Measurements from ENCODE around the gene ERCC6L. TPM values are rescaled to one million over a fixed set of nuclear protein-coding genes. Genes with fewer than 3 reads are reported as not detected.
"Not testable (repeated sequence)": the region's sequence is repeated elsewhere in the genome, so short reads cannot be mapped to it uniquely, and the experiment has no call there.

The ERCC6L gene
- total and polyA plus RNA-seq, 4 donors = 0.16 to 0.71 (median 0.30) TPM

DNA sequence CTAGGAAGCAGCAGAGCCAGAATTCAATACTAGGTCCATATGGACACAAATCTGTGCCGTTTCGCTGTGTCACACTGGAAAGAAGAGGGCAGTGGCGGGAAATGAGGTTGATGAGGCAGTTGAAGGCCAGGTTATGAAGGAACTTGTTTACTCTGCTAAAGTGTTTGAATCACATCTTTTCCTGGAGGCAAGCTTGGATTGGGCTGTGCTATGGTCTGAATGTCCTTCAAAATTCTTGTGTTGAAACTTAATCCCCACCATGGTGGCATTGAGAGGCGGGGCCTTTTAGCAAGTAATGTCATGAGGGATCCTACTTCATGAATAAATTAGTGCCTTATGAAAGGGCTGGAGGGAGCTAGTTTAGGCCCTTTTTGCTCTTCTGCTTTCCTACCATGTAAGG lies 2.1 kb upstream of the ERCC6L start:
- ATAC-seq (ENCODE audit: insufficient read depth, low FRiP score) = no peak
- TF ChIP-seq, protein P1, sequence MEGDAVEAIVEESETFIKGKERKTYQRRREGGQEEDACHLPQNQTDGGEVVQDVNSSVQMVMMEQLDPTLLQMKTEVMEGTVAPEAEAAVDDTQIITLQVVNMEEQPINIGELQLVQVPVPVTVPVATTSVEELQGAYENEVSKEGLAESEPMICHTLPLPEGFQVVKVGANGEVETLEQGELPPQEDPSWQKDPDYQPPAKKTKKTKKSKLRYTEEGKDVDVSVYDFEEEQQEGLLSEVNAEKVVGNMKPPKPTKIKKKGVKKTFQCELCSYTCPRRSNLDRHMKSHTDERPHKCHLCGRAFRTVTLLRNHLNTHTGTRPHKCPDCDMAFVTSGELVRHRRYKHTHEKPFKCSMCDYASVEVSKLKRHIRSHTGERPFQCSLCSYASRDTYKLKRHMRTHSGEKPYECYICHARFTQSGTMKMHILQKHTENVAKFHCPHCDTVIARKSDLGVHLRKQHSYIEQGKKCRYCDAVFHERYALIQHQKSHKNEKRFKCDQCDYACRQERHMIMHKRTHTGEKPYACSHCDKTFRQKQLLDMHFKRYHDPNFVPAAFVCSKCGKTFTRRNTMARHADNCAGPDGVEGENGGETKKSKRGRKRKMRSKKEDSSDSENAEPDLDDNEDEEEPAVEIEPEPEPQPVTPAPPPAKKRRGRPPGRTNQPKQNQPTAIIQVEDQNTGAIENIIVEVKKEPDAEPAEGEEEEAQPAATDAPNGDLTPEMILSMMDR (IDR thresholded peaks at IDR 0.05; ENCODE audit: control extremely low read depth, extremely low read depth) = no peak
- Histone ChIP-seq H3K27ac (ENCODE audit: low read depth in 1 of 2, low read length in 1 of 2) (no peak overlapping the region), H3K9me3 (ENCODE audit: control insufficient read depth in 4 of 4, insufficient read depth in 3 of 4, low read length in 3 of 4) (no peaks in the 10 kb centered on the region), H3K4me1 (ENCODE audit: control insufficient read depth in 5 of 5, insufficient read depth in 5 of 5, low read length in 5 of 5) (peaks cover 0 to 3% (median 0%) of the 10 kb centered on the region in 5 donors), H3K9ac (ENCODE audit: insufficient read depth in 1 of 2, low read length in 2 of 2) (no peak overlapping the region), H3K27me3 (ENCODE audit: control insufficient read depth in 3 of 3, insufficient read depth in 3 of 3, low read length in 2 of 3) (peaks cover 0 to 8% (median 2%) of the 10 kb centered on the region in 3 donors), H3K36me3 (ENCODE audit: control insufficient read depth in 4 of 4, insufficient read depth in 4 of 4, low read length in 4 of 4) (no peaks in the 10 kb centered on the region), H3K4me3 (no peak overlapping the region)
- 90 to 97% methylated on average over 4 of the region's 4 CpGs for WGBS, 2 donors
- DNase-seq = no peak

DNA sequence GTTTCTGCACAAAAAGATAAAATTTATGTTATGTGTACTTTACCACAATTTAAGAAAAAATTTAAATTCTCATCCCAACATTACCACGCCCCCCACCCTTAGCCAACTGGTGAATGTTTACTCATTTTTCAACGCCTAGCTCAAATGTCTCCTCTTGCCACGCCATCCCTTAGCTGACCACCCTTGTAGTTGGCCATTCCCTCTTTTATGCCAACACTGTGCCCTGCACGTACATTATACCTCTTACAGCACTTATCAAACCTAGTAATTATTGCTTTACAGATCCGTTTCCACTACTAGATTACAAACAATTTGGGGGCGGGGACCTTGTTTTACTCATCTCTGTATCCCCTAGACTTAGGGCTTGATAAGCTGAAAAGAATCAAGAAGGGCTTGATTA lies 644 bp downstream of the ERCC6L start:
- Histone ChIP-seq H3K4me1 (ENCODE audit: control insufficient read depth in 5 of 5, insufficient read depth in 5 of 5, low read length in 5 of 5) (peaks cover 0 to 3% (median 0%) of the 10 kb centered on the region in 5 donors), H3K9me3 (ENCODE audit: control insufficient read depth in 4 of 4, insufficient read depth in 3 of 4, low read length in 3 of 4) (no peaks in the 10 kb centered on the region), H3K36me3 (ENCODE audit: control insufficient read depth in 4 of 4, insufficient read depth in 4 of 4, low read length in 4 of 4) (no peaks in the 10 kb centered on the region), H3K27me3 (ENCODE audit: control insufficient read depth in 3 of 3, insufficient read depth in 3 of 3, low read length in 2 of 3) (peaks cover 0 to 2% (median 2%) of the 10 kb centered on the region in 3 donors), H3K4me3 (no peak overlapping the region), H3K27ac (ENCODE audit: low read depth in 1 of 2, low read length in 1 of 2) (no peak overlapping the region), H3K9ac (ENCODE audit: insufficient read depth in 1 of 2, low read length in 2 of 2) (no peak overlapping the region)
- 33 to 38% methylated on average over 6 of the region's 6 CpGs for WGBS, 2 donors
- TF ChIP-seq, protein P1 (IDR thresholded peaks at IDR 0.05; ENCODE audit: control extremely low read depth, extremely low read depth) = no peak
- DNase-seq (no peak), ATAC-seq (ENCODE audit: insufficient read depth, low FRiP score) (no peak)

DNA sequence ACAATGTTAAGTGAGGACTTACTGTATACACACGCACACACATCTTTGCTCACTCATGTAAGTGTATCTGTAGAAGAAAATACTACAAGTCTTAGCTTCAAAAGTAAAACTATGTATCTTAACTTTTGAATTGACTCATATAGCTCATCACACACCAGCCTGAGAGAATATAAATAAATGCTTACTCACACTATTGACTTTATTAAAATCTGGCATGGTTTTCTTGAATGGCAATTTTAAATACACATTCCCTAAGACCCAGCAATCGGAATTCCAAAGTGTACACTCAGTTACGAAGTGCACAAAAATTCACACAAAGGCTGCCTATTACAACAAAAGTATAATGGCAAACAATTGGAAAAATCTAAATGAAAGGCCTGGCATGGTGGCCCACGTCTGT lies 2.0 kb downstream of the ERCC6L start:
- Histone ChIP-seq H3K9ac (ENCODE audit: insufficient read depth in 1 of 2, low read length in 2 of 2) (no peak overlapping the region), H3K9me3 (ENCODE audit: control insufficient read depth in 4 of 4, insufficient read depth in 3 of 4, low read length in 3 of 4) (no peaks in the 10 kb centered on the region), H3K27ac (ENCODE audit: low read depth in 1 of 2, low read length in 1 of 2) (no peak overlapping the region), H3K4me1 (ENCODE audit: control insufficient read depth in 5 of 5, insufficient read depth in 5 of 5, low read length in 5 of 5) (peaks cover 0 to 3% (median 0%) of the 10 kb centered on the region in 5 donors), H3K27me3 (ENCODE audit: control insufficient read depth in 3 of 3, insufficient read depth in 3 of 3, low read length in 2 of 3) (peaks cover 0 to 2% (median 2%) of the 10 kb centered on the region in 3 donors), H3K36me3 (ENCODE audit: control insufficient read depth in 4 of 4, insufficient read depth in 4 of 4, low read length in 4 of 4) (peaks cover 0 to under 1% (median 0%) of the 10 kb centered on the region in 4 donors), H3K4me3 (no peak overlapping the region)
- DNase-seq (no peak), ATAC-seq (ENCODE audit: insufficient read depth, low FRiP score) (no peak)
- 80 to 96% methylated on average over 4 of the region's 4 CpGs for WGBS, 2 donors
- TF ChIP-seq, protein P1 (IDR thresholded peaks at IDR 0.05; ENCODE audit: control extremely low read depth, extremely low read depth) = no peak

DNA sequence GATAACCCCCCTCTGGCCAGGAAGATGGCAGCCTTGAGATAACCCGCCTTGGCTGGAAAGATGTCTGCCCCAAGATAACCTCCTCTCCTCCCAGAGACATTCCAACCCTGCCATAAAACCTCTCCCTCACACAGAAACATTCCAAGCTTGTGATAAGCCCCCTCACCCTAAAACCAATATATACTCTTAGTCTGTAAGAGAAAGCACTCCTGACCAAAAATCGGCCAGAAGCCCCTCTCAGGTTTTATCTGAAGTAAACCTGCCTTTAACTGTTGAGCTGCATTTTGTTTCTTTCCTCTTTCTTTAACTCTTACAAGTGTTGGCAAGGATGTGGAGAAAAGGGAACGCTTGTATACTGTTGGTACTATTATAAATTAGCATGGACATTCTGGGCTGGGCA lies 8.5 kb downstream of the ERCC6L start:
- Histone ChIP-seq H3K4me1 (ENCODE audit: control insufficient read depth in 5 of 5, insufficient read depth in 5 of 5, low read length in 5 of 5) (no peaks in the 10 kb centered on the region), H3K27me3 (ENCODE audit: control insufficient read depth in 3 of 3, insufficient read depth in 3 of 3, low read length in 2 of 3) (peaks cover 0 to 3% (median 2%) of the 10 kb centered on the region in 3 donors), H3K9me3 (ENCODE audit: control insufficient read depth in 4 of 4, insufficient read depth in 3 of 4, low read length in 3 of 4) (peaks cover 0 to 6% (median 2%) of the 10 kb centered on the region in 4 donors), H3K4me3 (no peak overlapping the region), H3K36me3 (ENCODE audit: control insufficient read depth in 4 of 4, insufficient read depth in 4 of 4, low read length in 4 of 4) (peaks cover 0 to 10% (median 1%) of the 10 kb centered on the region in 4 donors), H3K27ac (ENCODE audit: low read depth in 1 of 2, low read length in 1 of 2) (no peak overlapping the region), H3K9ac (ENCODE audit: insufficient read depth in 1 of 2, low read length in 2 of 2) (no peak overlapping the region)
- DNase-seq = no peak
- ATAC-seq (ENCODE audit: insufficient read depth, low FRiP score) = no peak
- TF ChIP-seq, protein P1 (IDR thresholded peaks at IDR 0.05; ENCODE audit: control extremely low read depth, extremely low read depth) = no peak
- 87 to 97% methylated on average over 3 of the region's 3 CpGs for WGBS, 2 donors

DNA sequence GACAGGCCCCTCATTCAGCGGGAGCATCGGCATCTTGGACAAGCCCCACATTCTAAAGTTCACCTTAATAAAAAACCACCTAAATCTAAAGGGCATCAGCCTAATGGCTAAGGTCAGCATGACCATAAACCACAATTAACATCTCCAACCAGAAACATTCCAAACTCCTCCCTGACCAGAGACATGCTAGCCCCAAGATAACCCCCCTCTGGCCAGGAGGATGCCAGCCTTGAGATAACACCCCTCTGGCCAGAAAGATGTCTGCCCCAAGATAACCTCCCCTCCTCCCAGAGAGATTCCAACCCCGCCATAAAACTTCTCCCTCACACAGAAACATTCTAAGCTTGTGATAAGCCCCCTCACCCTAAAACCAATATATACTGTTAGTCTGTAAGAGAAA lies 18.5 kb downstream of the ERCC6L start:
- not testable (repeated sequence) for ATAC-seq (ENCODE audit: insufficient read depth, low FRiP score)

More for the DNA sequence above, 18.5 kb downstream of the ERCC6L start:
- H3K27me3 ChIP-seq (ENCODE audit: control insufficient read depth in 3 of 3, insufficient read depth in 3 of 3, low read length in 2 of 3); H3K4me1 ChIP-seq (ENCODE audit: control insufficient read depth in 5 of 5, insufficient read depth in 5 of 5, low read length in 5 of 5); H3K27ac ChIP-seq (ENCODE audit: low read depth in 1 of 2, low read length in 1 of 2); DNase-seq; H3K9ac ChIP-seq (ENCODE audit: insufficient read depth in 1 of 2, low read length in 2 of 2); H3K9me3 ChIP-seq (ENCODE audit: control insufficient read depth in 4 of 4, insufficient read depth in 3 of 4, low read length in 3 of 4); H3K4me3 ChIP-seq; H3K36me3 ChIP-seq (ENCODE audit: control insufficient read depth in 4 of 4, insufficient read depth in 4 of 4, low read length in 4 of 4): not testable (repeated sequence)
- whole genome bisulfite sequencing, 2 donors = 91 to 100% methylated on average over 3 of the region's 3 CpGs
